Mesothelial cell of epicardium (in vitro differentiated cells): ENCODE results near the gene PTGES. TPM values are rescaled to one million over a fixed set of nuclear protein-coding genes. Genes with fewer than 3 reads are reported as not detected.
"Not testable (repeated sequence)": the region's sequence is repeated elsewhere in the genome, so short reads cannot be mapped to it uniquely, and the experiment has no call there.

Experiments
- DNase-seq, 2 experiments: peaks; one replicate each; pipeline ENCODE4 v3.0.0; 2021; ENCODE audit warnings: low spot score in 2 of 2; ENCODE audit not compliant: unreplicated experiment in 2 of 2
- H3K27ac Mint-ChIP-seq: 2 replicates; pipeline ENCODE4 v1.8.0; 2021; ENCODE audit warnings: mixed read lengths
- H3K27me3 Mint-ChIP-seq: 2 replicates; pipeline ENCODE4 v1.8.0; 2021; ENCODE audit warnings: low read depth, mixed read lengths
- H3K36me3 Mint-ChIP-seq: 2 replicates; pipeline ENCODE4 v1.8.0; 2021; ENCODE audit warnings: mixed read lengths
- H3K4me1 Mint-ChIP-seq: 2 replicates; pipeline ENCODE4 v1.8.0; 2021; ENCODE audit warnings: mixed read lengths
- H3K4me3 Mint-ChIP-seq: 2 replicates; pipeline ENCODE4 v1.8.0; 2021; ENCODE audit warnings: mild to moderate bottlenecking, moderate library complexity, mixed read lengths
- H3K9me3 Mint-ChIP-seq: 2 replicates; pipeline ENCODE4 v1.8.0; 2021; ENCODE audit warnings: mixed read lengths
- total RNA-seq: library from RNA; stranded (reverse); gene quantifications from 3 replicates; pipeline ENCODE4 v1.2.1, GENCODE V29; 2021
- TF ChIP-seq, protein P1 (sequence below): fragments of 200-600 bp; sonication (generic); IDR thresholded peaks from one replicate; pipeline ENCODE4 v1.5.0; 2021; ENCODE audit warnings: antibody characterized with exemption; ENCODE audit not compliant: unreplicated experiment

PTGES gene
- total RNA-seq, 1 donor from 2014 or later: 30.1 TPM

DNA sequence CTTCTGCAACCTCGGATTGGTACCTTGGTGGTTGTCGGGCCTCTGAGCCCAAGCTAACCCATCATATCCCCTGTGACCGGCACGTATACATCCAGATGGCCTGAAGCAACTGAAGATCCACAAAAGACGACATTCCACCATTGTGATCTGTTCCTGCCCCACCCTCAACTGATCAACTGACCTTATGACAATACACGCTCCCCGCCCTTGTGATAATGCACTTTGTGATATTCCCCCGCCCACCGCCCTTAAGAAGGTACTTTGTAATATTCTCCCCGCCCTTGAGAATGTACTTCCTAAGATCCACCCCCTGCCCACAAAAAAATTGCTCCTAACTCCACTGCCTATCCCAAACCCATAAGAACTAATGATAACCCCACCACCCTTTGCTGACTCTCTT is 33.6 kb upstream of the PTGES start:
- Mint-ChIP-seq H3K4me1 (peaks cover 5% of the 10 kb centered on the region), H3K36me3 (no peaks in the 10 kb centered on the region), H3K9me3 (no peaks in the 10 kb centered on the region), H3K27me3 (peaks cover 36% of the 10 kb centered on the region), H3K4me3 (no peak overlapping the region), H3K27ac (no peak overlapping the region)
- TF ChIP-seq, protein P1, sequence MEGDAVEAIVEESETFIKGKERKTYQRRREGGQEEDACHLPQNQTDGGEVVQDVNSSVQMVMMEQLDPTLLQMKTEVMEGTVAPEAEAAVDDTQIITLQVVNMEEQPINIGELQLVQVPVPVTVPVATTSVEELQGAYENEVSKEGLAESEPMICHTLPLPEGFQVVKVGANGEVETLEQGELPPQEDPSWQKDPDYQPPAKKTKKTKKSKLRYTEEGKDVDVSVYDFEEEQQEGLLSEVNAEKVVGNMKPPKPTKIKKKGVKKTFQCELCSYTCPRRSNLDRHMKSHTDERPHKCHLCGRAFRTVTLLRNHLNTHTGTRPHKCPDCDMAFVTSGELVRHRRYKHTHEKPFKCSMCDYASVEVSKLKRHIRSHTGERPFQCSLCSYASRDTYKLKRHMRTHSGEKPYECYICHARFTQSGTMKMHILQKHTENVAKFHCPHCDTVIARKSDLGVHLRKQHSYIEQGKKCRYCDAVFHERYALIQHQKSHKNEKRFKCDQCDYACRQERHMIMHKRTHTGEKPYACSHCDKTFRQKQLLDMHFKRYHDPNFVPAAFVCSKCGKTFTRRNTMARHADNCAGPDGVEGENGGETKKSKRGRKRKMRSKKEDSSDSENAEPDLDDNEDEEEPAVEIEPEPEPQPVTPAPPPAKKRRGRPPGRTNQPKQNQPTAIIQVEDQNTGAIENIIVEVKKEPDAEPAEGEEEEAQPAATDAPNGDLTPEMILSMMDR: no peak
- no peak for DNase-seq

DNA sequence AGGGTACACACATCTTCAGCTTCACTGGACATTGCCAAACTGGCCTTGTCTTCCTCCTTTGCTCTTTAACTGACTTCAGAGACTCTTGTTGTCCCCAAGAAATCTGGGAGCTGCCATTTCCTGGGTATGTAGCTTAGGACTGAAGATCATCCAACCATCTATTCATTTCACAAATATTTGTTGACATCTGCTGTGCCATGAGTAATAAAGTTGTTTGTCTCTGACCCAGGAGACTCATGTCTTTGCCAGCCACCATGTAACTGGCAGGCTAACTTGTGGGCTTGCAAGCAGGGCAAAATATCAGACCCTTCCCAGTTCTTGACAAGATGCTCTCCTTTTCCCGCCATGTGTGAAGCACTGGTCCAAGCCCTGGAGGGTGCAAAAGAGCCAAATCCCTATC is 33.0 kb upstream of the PTGES start:
- no peak for DNase-seq
- Mint-ChIP-seq H3K9me3 (no peaks in the 10 kb centered on the region), H3K4me1 (peaks cover 5% of the 10 kb centered on the region), H3K27ac (no peak overlapping the region), H3K4me3 (no peak overlapping the region), H3K36me3 (no peaks in the 10 kb centered on the region), H3K27me3 (peaks cover 36% of the 10 kb centered on the region)
- TF ChIP-seq, protein P1: no peak

GRCh38 chr9:129784970-129785369 is 32.1 kb upstream of the PTGES start:
- H3K4me1 Mint-ChIP-seq: not testable (repeated sequence)

GRCh38 chr9:129783516-129784361 is 30.9 kb upstream of the PTGES start:
- DNase-seq: peak; percentile 58 to 82
- TF ChIP-seq, protein P1: peak; percentile 80
- H3K36me3 Mint-ChIP-seq: no peaks in the 10 kb centered on the region
- no peak overlapping the region for H3K4me3 Mint-ChIP-seq
- peaks cover 5% of the 10 kb centered on the region for H3K4me1 Mint-ChIP-seq
- H3K9me3 Mint-ChIP-seq: no peaks in the 10 kb centered on the region
- H3K27ac Mint-ChIP-seq: no peak overlapping the region
- H3K27me3 Mint-ChIP-seq: peaks cover 31% of the 10 kb centered on the region

More at GRCh38 chr9:129784970-129785369, 32.1 kb upstream of the PTGES start:
- not testable (repeated sequence) for H3K27ac Mint-ChIP-seq, DNase-seq, H3K9me3 Mint-ChIP-seq, H3K4me3 Mint-ChIP-seq, H3K36me3 Mint-ChIP-seq
- H3K27me3 Mint-ChIP-seq: peaks cover 31% of the 10 kb centered on the region

DNA sequence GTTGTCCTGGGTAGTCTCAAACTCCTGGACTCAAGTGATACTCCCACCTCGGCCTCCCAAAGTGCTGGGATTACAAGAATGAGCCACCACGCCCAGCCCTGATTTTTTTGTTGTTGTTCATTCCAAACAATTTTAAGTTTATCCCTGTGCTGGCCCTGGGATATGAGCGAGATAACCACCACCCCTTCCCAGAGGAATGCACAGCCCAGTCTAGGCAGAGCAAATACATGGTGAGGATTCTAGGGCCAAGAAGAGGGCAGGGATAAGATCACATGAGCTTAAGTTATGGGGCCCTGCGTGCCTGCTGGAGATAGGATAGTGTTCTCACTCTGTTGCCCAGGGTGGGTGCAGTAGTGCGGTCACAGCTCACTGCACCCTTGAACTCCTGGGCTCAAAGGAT is 29.1 kb upstream of the PTGES start:
- peaks cover 14% of the 10 kb centered on the region for H3K4me1 Mint-ChIP-seq
- no peaks in the 10 kb centered on the region for H3K9me3 Mint-ChIP-seq
- H3K4me3 Mint-ChIP-seq: no peak overlapping the region
- peaks cover 19% of the 10 kb centered on the region for H3K27me3 Mint-ChIP-seq
- H3K36me3 Mint-ChIP-seq: no peaks in the 10 kb centered on the region
- H3K27ac Mint-ChIP-seq: peak overlapping the region; percentile 36
- TF ChIP-seq, protein P1: no peak
- no peak for DNase-seq

DNA sequence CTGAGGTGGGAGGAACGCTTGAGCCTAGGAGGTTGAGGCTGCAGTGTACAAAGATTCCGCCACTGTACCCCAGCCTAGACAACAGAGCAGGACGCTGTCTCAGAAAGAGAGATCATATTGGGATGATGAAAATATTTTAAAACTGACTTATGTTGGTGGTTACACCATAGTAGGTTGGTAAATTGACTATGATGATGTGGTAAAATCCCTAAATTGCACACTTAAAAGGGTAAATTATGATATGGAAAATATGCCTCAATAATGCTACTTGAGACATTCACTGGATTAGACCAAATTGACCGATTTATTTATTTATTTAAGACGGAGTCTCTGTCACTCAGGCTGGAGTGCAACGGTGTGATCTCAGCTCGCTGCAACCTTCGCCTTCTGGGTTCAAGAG is 28.3 kb upstream of the PTGES start:
- no peak overlapping the region for H3K4me3 Mint-ChIP-seq
- TF ChIP-seq, protein P1: no peak
- H3K27me3 Mint-ChIP-seq: peaks cover 12% of the 10 kb centered on the region
- no peak for DNase-seq
- no peaks in the 10 kb centered on the region for H3K36me3 Mint-ChIP-seq
- no peaks in the 10 kb centered on the region for H3K9me3 Mint-ChIP-seq
- H3K27ac Mint-ChIP-seq: no peak overlapping the region
- peaks cover 21% of the 10 kb centered on the region for H3K4me1 Mint-ChIP-seq
